GM12878 (cell line): Measurements from ENCODE around the gene TIPRL. TPM values are rescaled to one million over a fixed set of nuclear protein-coding genes. Genes with fewer than 3 reads are reported as not detected.

Source experiments
- ATAC-seq: fragments of 200-7000 bp; cut with Tn5 transposase; 3 replicates; pipeline ENCODE4 v1.9.1; 2020; ENCODE audit warnings: mild to moderate bottlenecking, moderate library complexity
- BruUV-seq: library from RNA; stranded (reverse); fragments of 400-500 nt; replicated peaks from 2 replicates; lab custom pipeline; 2021; lab: Mats Ljungman, UMichigan
- CTCF ChIA-PET: fragments of 300-600 bp; sonication (Branson Sonifier 250); formaldehyde crosslinking; extraction: SDS; loops from one replicate; lab custom pipeline; 2021; ENCODE audit warnings: inconsistent platforms; lab: Yijun Ruan, JAX
- POLR2A ChIA-PET: fragments of 350-600 bp; formaldehyde crosslinking; extraction: SDS; loops from one replicate; lab custom pipeline; 2021; ENCODE audit warnings: inconsistent platforms; lab: Charles Lee
- RAD21 ChIA-PET: fragments of 300-600 bp; sonication (Branson Sonifier 250); formaldehyde crosslinking; loops from one replicate; lab custom pipeline; 2023; ENCODE audit warnings: antibody characterized with exemption; ENCODE audit not compliant: unreplicated experiment; lab: Charles Lee
- SMC1A ChIA-PET: fragments of 300-600 bp; sonication (Branson Sonifier 250); formaldehyde crosslinking; loops from one replicate; lab custom pipeline; 2023; ENCODE audit not compliant: unreplicated experiment, uncharacterized antibody; lab: Charles Lee
- DNase-seq: peaks from one replicate; pipeline ENCODE4 v3.0.0-alpha.2; 2011; ENCODE audit warnings: low read depth, low spot score
- FAIRE-seq: peaks from 3 replicates; lab custom pipeline; 2011; peaks lifted over from hg19 to GRCh38; lab: Jason Lieb, UNC
- H2AFZ ChIP-seq: 2 replicates; pipeline ENCODE4 v1.6.0; 2011; ENCODE audit warnings: low read depth, low read length, control low read depth; ENCODE audit not compliant: control insufficient read depth
- H3K27ac ChIP-seq: 2 replicates; pipeline ENCODE4 v1.5.1; 2011; ENCODE audit warnings: control low read depth; ENCODE audit not compliant: control insufficient read depth, insufficient read depth
- H3K27me3 ChIP-seq, 2 experiments: replicated peaks in 1 of 2; 2 replicates each; pipeline versions ENCODE4 v1.6.0 to v1.6.1; 2011; ENCODE audit warnings: low read length in 1 of 2; ENCODE audit not compliant: control insufficient read depth in 2 of 2, insufficient read depth in 2 of 2
- H3K36me3 ChIP-seq, 2 experiments: 2 replicates each; pipeline ENCODE4 v1.5.1; 2011; ENCODE audit warnings: low read length in 1 of 2; ENCODE audit not compliant: control insufficient read depth in 2 of 2, insufficient read depth in 2 of 2
- H3K4me1 ChIP-seq: 2 replicates; pipeline ENCODE4 v1.6.1; 2011; ENCODE audit warnings: mild to moderate bottlenecking, low read length, moderate library complexity, mixed read lengths; ENCODE audit not compliant: control insufficient read depth, insufficient read depth
- H3K4me2 ChIP-seq: 2 replicates; pipeline ENCODE4 v1.6.0; 2011; ENCODE audit warnings: control low read depth; ENCODE audit not compliant: control insufficient read depth, insufficient read depth
- H3K4me3 ChIP-seq: fragments of 200-600 bp; sonication (generic); 2 replicates; pipeline ENCODE4 v1.5.1; 2016
- H3K79me2 ChIP-seq: 2 replicates; pipeline ENCODE4 v1.6.0; 2011; ENCODE audit warnings: low read length; ENCODE audit not compliant: control insufficient read depth, insufficient read depth
- H3K9ac ChIP-seq: 2 replicates; pipeline ENCODE4 v1.8.0; 2011; ENCODE audit warnings: low read length, control low read depth, mixed read lengths; ENCODE audit not compliant: control insufficient read depth, insufficient read depth
- H3K9me3 ChIP-seq: replicated peaks from 3 replicates; pipeline ENCODE4 v1.5.1; 2011; ENCODE audit warnings: mild to moderate bottlenecking, low read length; ENCODE audit not compliant: control insufficient read depth, insufficient read depth
- H4K20me1 ChIP-seq: 2 replicates; pipeline ENCODE4 v1.6.0; 2011; ENCODE audit not compliant: control insufficient read depth, insufficient read depth
- ATF3 ChIP-seq: IDR thresholded peaks from 2 replicates; pipeline ENCODE4 v1.6.1; 2011; ENCODE audit warnings: low read depth, mild to moderate bottlenecking, low read length, moderate library complexity, borderline replicate concordance; ENCODE audit errors: extremely low read depth
- CEBPB ChIP-seq, 2 experiments: fragments of 150-350 bp in 1 of 2; IDR thresholded peaks; 2 replicates each; pipeline ENCODE4 v1.6.1; 2012 to 2014; ENCODE audit warnings: low read depth in 2 of 2, low read length in 2 of 2, borderline replicate concordance in 1 of 2, inconsistent platforms in 1 of 2
- CHD1 ChIP-seq: IDR thresholded peaks from 2 replicates; pipeline ENCODE4 v1.6.1; 2012; ENCODE audit warnings: low read depth, low read length, improper control_type of control experiment
- E2F4 ChIP-seq: IDR thresholded peaks from 2 replicates; pipeline ENCODE4 v1.6.1; 2012; ENCODE audit warnings: low read depth, low read length, improper control_type of control experiment
- GABPA ChIP-seq: IDR thresholded peaks from 2 replicates; pipeline ENCODE4 v1.6.1; 2014; ENCODE audit warnings: antibody characterized with exemption, low read depth, mild to moderate bottlenecking, inconsistent platforms
- JUNB ChIP-seq: IDR thresholded peaks from 2 replicates; pipeline ENCODE4 v1.6.1; 2016; ENCODE audit warnings: antibody characterized with exemption, mild to moderate bottlenecking
- JUND ChIP-seq: IDR thresholded peaks from 2 replicates; pipeline ENCODE4 v1.6.1; 2012; ENCODE audit warnings: low read depth, mild to moderate bottlenecking, low read length, improper control_type of control experiment, moderate library complexity
- LARP7 ChIP-seq: fragments of 450-650 bp; IDR thresholded peaks from 2 replicates; pipeline ENCODE4 v1.6.1; 2017; ENCODE audit warnings: mild to moderate bottlenecking
- MYC ChIP-seq: IDR thresholded peaks from 2 replicates; pipeline ENCODE4 v1.6.1; 2011; ENCODE audit warnings: mild to moderate bottlenecking, low read length, moderate library complexity, inconsistent platforms; ENCODE audit not compliant: insufficient read depth, insufficient replicate concordance, insufficient read length, severe bottlenecking
- NFIC ChIP-seq: IDR thresholded peaks from 2 replicates; pipeline ENCODE4 v1.6.1; 2012; ENCODE audit warnings: low read depth, mild to moderate bottlenecking, inconsistent platforms, low read length, moderate library complexity
- NFXL1 ChIP-seq: fragments of 450-650 bp; IDR thresholded peaks from 2 replicates; pipeline ENCODE4 v1.6.1; 2017; ENCODE audit warnings: antibody characterized with exemption, mild to moderate bottlenecking, borderline replicate concordance
- NFYB ChIP-seq: IDR thresholded peaks from 2 replicates; pipeline ENCODE4 v1.6.1; 2011; ENCODE audit warnings: low read depth, mild to moderate bottlenecking, low read length, improper control_type of control experiment, moderate library complexity; ENCODE audit not compliant: insufficient read depth
- PAX5 ChIP-seq: IDR thresholded peaks from 2 replicates; pipeline ENCODE4 v1.6.1; 2011; ENCODE audit warnings: low read depth, low read length, borderline replicate concordance
- POLR2A ChIP-seq: IDR thresholded peaks from 2 replicates; pipeline ENCODE4 v1.6.1; 2011; ENCODE audit warnings: low read depth, mild to moderate bottlenecking, low read length
- RUNX3 ChIP-seq: IDR thresholded peaks from 2 replicates; pipeline ENCODE4 v1.6.1; 2012; ENCODE audit warnings: low read length, inconsistent platforms
- SMARCA5 ChIP-seq: fragments of 450-650 bp; IDR thresholded peaks from 2 replicates; pipeline ENCODE4 v1.6.1; 2017; ENCODE audit warnings: mild to moderate bottlenecking
- SREBF2 ChIP-seq: IDR thresholded peaks from 2 replicates; pipeline ENCODE4 v1.6.1; 2012; ENCODE audit warnings: mild to moderate bottlenecking, low read length
- SRF ChIP-seq, 2 experiments: IDR thresholded peaks; 2 replicates each; pipeline ENCODE4 v1.6.1; 2011; ENCODE audit warnings: low read depth in 2 of 2, low read length in 2 of 2, mild to moderate bottlenecking in 1 of 2, moderate library complexity in 1 of 2
- ZBTB33 ChIP-seq: fragments of 450-650 bp; IDR thresholded peaks from 2 replicates; pipeline ENCODE4 v1.6.1; 2017; ENCODE audit warnings: mild to moderate bottlenecking
- in situ Hi-C: fragments of 300-500 bp; cut with MboI; formaldehyde crosslinking; loops from 9 replicates; pipeline ENCODE4 v1.14.3; 2018; ENCODE audit warnings: mixed read lengths
- intact Hi-C: fragments of 100-400 bp; cut with micrococcal nuclease; formaldehyde crosslinking; loops from one replicate; pipeline ENCODE4 v1.14.2; 2022; ENCODE audit not compliant: unreplicated experiment
- polyA plus RNA-seq, 11 experiments: library from polyadenylated mRNA; depleted of rRNA in 4 of 11; unstranded in 6 of 11; stranded (reverse) in 5 of 11; fragments of >200 nt; fragmentation: Nextera tagmentation in 4 of 11; fragmentation: Illumina TruSeq in 1 of 11; extraction: Ambion mirVana in 4 of 11; extraction: Trizol in 1 of 11; gene quantifications; 1 replicate in 1 of 11; 2 replicates in 10 of 11; pipeline versions ENCODE4 v1.2.1 to v1.2.3, GENCODE V29; 2011 to 2016; ENCODE audit warnings: inconsistent platforms in 2 of 11, missing spikeins in 2 of 11, low read depth in 1 of 11
- total RNA-seq, 4 experiments: library from RNA; depleted of rRNA in 3 of 4; stranded (reverse); fragments of >200 nt in 3 of 4; fragmentation: Illumina TruSeq in 1 of 4; extraction: Trizol in 1 of 4; gene quantifications; 2 replicates each; pipeline versions ENCODE4 v1.2.1 to v1.2.3, GENCODE V29; 2013 to 2021

TIPRL gene
- total and polyA plus RNA-seq, 10 of the 15 experiments (the other 5 are each of a cell fraction or from before 2014, with no cell fraction given) = 36.4 to 72.1 (median 49.9) TPM

GRCh38 chr1:168139070-168139469 lies 39.7 kb upstream of the TIPRL start:
- Histone ChIP-seq H3K9ac (no peak overlapping the region), H3K27ac (no peak overlapping the region), H3K79me2 (no peaks in the 10 kb centered on the region), H4K20me1 (no peaks in the 10 kb centered on the region), H3K4me3 (no peak overlapping the region), H2AFZ (no peak overlapping the region), H3K27me3 (peaks cover 11 to 18% of the 10 kb centered on the region in 2 experiments; a peak in 3 of 4 replicates), H3K36me3 (no peaks in the 10 kb centered on the region), H3K4me2 (no peak overlapping the region), H3K4me1 (peaks cover 8% of the 10 kb centered on the region), H3K9me3 (no peaks in the 10 kb centered on the region)
- ChIA-PET POLR2A (interaction anchor here (0.7 kb wide), 1 partner anchor 211 kb away, joined by 4 read pairs; no protein-coding TSS in a partner anchor), SMC1A (no interaction called here), RAD21 (no interaction called here), CTCF (interaction anchor here (1.1 to 1.2 kb wide), 2 partner anchors 10 to 16 kb away, joined by 3 read pairs; no protein-coding TSS in a partner anchor)
- in situ Hi-C loops = no loop called here
- intact Hi-C loops = no loop called here
- BruUV-seq = no TSS peak
- no peak for DNase-seq
- FAIRE-seq = no peak
- ATAC-seq = no peak
- TF ChIP-seq ATF3 (no peak), MYC (no peak), NFIC (no peak), E2F4 (no peak), NFXL1 (no peak), CEBPB (IDR thresholded peaks at IDR 0.05; ENCODE audit: borderline replicate concordance in 1 of 2, low read depth in 2 of 2, low read length in 2 of 2) (no peak), RUNX3 (no peak), SMARCA5 (no peak), CHD1 (no peak), GABPA (no peak), POLR2A (no peak), LARP7 (no peak), NFYB (no peak), ZBTB33 (no peak), SREBF2 (no peak), JUNB (no peak), PAX5 (no peak), SRF (IDR thresholded peaks at IDR 0.05; ENCODE audit: low read depth in 2 of 2, low read length in 2 of 2) (no peak), JUND (no peak)
- TF ChIP-seq, all 136 proteins: peak for 0
